GM18526 (cell line): ENCODE measurements around the gene HLA-A.
A peak's percentile ranks its signal among the peaks of the same experiment; 100 is the strongest.

Experiments used
- POLR2A ChIP-seq: IDR thresholded peaks from 3 replicates; pipeline ENCODE4 v1.6.1; 2011; ENCODE audit not compliant: insufficient read length; ENCODE audit errors: extremely low read depth

HLA-A gene

GRCh38 chr6:29942275-29943052 lies at the start of gene HLA-A:
Gene HLA-A, plus strand, starts transcription at chr6:29942532. Its CDS starts 22 bp downstream, at chr6:29942554.
- peak; percentile 95 for TF ChIP-seq POLR2A

GRCh38 chr6:29892696-29893095 lies 49.6 kb upstream of the HLA-A start:
- TF ChIP-seq POLR2A: no peak

- no peak for TF ChIP-seq POLR2A
These were observed 43.1 kb upstream of the HLA-A start for GRCh38 chr6:29899281-29899680.

GRCh38 chr6:29905286-29905685 lies 37.0 kb upstream of the HLA-A start:
- no peak for TF ChIP-seq POLR2A

- TF ChIP-seq POLR2A: no peak
These were observed 34.5 kb upstream of the HLA-A start for GRCh38 chr6:29907637-29908340.

GRCh38 chr6:29908341-29908662 lies 34.0 kb upstream of the HLA-A start:
- no peak for TF ChIP-seq POLR2A

- TF ChIP-seq POLR2A: no peak
These were observed 33.6 kb upstream of the HLA-A start for GRCh38 chr6:29908710-29909109.

- no peak for TF ChIP-seq POLR2A
These were observed 32.3 kb upstream of the HLA-A start for GRCh38 chr6:29909985-29910384.

GRCh38 chr6:29912840-29913239 lies 29.5 kb upstream of the HLA-A start:
- no peak for TF ChIP-seq POLR2A

GRCh38 chr6:29916741-29917140 lies 25.6 kb upstream of the HLA-A start:
- TF ChIP-seq POLR2A: no peak

GRCh38 chr6:29917857-29918256 lies 24.5 kb upstream of the HLA-A start:
- no peak for TF ChIP-seq POLR2A

GRCh38 chr6:29919506-29920445 lies 22.6 kb upstream of the HLA-A start:
- no peak for TF ChIP-seq POLR2A

GRCh38 chr6:29924287-29924686 lies 18.0 kb upstream of the HLA-A start:
- no peak for TF ChIP-seq POLR2A

GRCh38 chr6:29924731-29925130 lies 17.6 kb upstream of the HLA-A start:
- TF ChIP-seq POLR2A: no peak

- no peak for TF ChIP-seq POLR2A
These were observed 17.0 kb upstream of the HLA-A start for GRCh38 chr6:29925321-29925720.
